ENCODE results near the gene FAM117A.

The FAM117A gene

DNA sequence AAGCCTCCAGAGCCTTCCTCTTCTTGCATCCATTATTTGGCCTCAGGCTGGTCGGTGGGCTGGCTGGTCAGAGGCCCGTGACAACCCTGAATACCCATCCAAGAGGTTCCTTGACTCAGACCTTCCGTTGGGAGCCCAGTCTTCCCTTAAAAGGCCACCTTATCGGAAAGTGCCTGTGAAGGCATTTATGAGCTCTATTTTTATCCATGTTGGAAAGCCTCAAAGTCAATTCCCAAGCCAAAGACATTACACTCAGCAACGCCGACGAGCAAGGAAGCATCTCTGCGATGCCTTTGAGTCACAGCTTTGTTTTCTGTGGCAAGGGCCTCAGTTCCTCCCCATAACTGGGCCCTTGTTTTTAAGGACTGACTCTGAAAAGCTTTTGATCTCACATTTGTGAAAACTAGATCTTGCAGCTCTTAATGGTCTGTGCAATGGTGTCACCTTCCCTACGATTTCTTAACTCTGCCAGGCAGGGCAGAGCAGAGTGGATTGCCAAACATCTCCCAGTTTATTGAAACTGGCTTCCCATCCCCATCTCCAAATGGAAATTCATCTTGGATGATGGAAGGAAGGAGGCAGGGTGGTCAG lies 72.8 kb downstream of the FAM117A start:
- no peak for DNase-seq (ENCODE audit: low read depth)
- TF ChIP-seq CTCF (IDR thresholded peaks at IDR 0.05; ENCODE audit: low read depth, low read length, missing control alignments), result no peak
- H3K4me3 ChIP-seq (ENCODE audit: low read depth, low read length), result no peak overlapping the region

DNA sequence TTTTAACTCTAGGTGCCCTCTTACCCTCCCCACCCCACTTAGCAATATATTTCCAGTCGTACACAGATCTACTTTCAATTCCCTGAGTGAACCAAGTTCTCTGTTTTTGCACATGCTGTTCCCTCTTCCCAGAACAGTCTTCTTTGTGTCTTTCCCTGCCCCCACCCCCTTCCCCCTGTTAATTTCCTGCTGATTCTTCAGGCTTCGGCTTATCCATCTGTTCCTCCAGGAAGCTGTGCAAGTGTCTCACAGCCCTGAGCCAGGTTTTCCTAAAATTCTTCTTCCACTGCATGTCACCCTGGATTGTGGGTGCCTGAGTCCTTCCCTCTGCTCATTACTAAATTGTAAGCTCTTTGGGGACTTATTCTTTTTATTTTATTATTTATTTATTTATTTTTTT lies 73.7 kb downstream of the FAM117A start:
- TF ChIP-seq CTCF (IDR thresholded peaks at IDR 0.05; ENCODE audit: low read depth, low read length, missing control alignments), result no peak
- no peak for DNase-seq (ENCODE audit: low read depth)
- H3K4me3 ChIP-seq (ENCODE audit: low read depth, low read length), result no peak overlapping the region

DNA sequence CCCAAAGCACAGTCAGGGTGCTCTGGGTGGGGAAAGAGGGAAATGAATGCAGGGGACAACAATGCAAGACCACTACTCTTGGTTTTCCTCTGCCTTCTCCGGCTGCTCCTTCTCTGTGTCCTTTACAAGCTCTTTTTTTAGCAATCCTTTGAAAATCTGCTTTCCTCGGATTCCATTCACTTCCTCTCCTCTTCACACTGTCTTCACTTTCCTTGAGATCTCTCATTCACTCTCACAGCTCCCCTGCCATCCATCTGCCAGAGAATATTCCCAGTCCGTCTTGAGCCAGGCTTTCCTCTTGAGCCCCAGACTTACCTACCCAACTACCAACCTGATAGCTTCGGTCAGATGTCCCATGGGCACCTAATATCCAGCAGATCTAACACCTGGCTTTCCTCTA lies 75.1 kb downstream of the FAM117A start:
- no peak for TF ChIP-seq CTCF (IDR thresholded peaks at IDR 0.05; ENCODE audit: low read depth, low read length, missing control alignments)
- H3K4me3 ChIP-seq (ENCODE audit: low read depth, low read length), result no peak overlapping the region
- DNase-seq (ENCODE audit: low read depth), result no peak

- no peak for DNase-seq (ENCODE audit: low read depth)
- H3K4me3 ChIP-seq (ENCODE audit: low read depth, low read length), result no peak overlapping the region
- TF ChIP-seq CTCF (IDR thresholded peaks at IDR 0.05; ENCODE audit: low read depth, low read length, missing control alignments), result no peak
Observed at GRCh38 chr17:49687878-49688491, 75.9 kb downstream of the FAM117A start.

DNA sequence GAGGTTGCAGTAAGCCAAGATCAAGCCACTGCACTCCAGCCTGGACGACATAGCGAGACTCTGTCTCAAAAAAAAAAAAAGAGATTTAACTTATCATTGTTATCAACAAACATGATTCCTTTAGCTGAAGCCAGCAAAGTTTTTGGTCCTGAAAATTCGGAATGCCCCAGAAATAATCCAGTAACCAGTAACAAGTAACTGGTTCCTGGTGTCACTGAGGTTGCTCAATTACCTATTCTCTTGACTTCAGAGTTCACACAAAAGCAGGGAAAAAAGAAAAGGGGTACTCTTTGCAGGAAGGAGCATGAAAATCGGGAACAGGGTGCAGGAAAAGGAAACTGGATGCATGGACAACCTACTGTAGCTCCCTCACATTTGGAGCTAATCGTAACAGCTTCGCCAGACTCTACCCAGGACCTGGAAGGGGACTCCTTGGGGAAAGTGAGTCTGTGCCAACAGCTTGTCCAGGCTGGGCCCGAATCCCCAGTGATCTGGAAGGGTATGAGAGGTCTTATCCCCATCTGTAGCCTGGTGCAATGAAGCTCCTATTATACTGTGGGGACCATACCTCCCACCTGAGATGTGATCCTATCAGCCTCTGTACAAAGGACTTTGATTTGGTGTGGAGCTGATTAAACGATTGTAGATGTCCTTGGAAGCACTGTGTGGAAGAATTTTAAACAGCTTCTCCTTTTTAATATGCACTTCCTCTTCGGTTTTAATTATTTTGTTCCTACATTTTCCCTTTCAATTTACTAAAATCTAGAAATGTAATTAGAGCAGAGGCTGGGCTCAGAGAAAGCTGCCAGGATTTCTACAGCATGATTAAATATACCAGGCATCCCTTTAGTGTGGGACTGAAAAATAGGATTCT lies 82.6 kb downstream of the FAM117A start:
- TF ChIP-seq CTCF (IDR thresholded peaks at IDR 0.05; ENCODE audit: low read depth, low read length, missing control alignments), result no peak
- no peak for DNase-seq (ENCODE audit: low read depth)
- H3K4me3 ChIP-seq (ENCODE audit: low read depth, low read length), result no peak overlapping the region

DNA sequence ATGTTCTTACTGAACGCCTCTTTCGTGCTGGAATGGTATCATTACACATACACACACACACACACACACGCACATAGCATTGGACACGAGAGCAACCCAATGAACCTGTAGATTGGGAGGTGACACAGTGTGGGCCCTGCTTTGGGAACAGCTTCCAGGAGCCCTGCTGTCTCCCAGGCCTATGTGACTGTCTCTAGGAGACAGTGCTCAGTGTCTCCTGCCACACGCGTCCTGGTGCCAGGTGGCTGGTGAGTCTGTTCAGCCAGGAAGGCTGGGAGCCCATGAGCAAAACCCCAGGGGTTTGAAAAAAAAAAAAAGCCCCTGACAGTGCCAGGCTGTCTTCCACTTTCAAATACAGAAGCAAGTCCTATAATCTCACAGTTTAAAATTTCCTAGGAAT lies 83.6 kb downstream of the FAM117A start:
- TF ChIP-seq CTCF (IDR thresholded peaks at IDR 0.05; ENCODE audit: low read depth, low read length, missing control alignments), result no peak
- DNase-seq (ENCODE audit: low read depth), result no peak
- no peak overlapping the region for H3K4me3 ChIP-seq (ENCODE audit: low read depth, low read length)
